HG03025 (cell line): ENCODE data around the gene WDR5.

Experiments
- ATAC-seq: cut with Tn5 transposase; IDR thresholded peaks from one replicate; pipeline ENCODE4 v1.9.1; 2021; ENCODE audit warnings: mild to moderate bottlenecking, moderate library complexity; ENCODE audit not compliant: unreplicated experiment, low FRiP score

Gene WDR5

DNA sequence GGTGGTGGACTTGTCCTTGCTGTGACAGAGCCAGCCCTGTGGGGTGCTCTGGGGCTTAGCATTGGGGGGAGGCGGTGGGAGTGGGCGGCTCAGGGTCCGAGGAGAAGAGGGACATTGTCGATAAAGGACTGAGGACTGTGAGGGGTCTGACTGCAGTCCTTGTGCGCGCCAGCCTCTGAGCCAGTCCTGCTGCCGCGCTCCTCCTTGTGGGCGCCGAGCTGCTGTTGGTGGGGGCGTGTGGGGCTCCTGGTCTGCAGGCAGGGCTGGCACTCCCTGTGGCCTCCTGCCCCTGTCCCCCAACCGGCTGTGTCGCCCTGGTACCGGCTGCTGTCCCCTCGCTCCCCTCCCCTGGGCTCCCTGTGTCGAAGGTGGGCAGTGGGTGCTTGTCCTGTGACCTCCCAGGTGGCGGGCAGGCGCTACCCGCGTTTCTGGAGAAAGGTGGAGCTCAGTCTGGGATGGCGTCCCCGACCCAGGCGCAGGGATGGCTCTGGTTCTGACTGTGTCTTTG, 21.6 kb downstream of the WDR5 start:
- ATAC-seq, result no peak

DNA sequence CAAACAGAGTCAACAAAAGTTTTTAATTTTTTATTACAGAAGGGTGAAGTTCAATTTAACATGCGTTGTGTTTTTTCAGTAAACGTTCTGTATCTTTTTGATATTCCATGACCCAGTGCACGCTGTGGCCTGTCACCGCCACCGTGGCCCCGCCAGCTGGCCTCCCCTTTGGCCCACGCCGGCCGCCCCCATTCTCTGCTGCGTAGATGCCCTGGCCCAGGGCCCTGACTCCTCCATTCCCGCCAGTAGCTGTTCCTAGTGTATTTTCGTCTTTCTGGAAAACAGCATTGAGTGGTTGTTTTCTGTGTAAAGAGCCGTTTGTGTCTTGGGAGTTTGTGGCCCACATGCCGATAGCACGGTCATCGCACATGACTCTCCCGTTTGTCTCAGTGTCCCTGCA, 22.4 kb downstream of the WDR5 start:
- no peak for ATAC-seq

DNA sequence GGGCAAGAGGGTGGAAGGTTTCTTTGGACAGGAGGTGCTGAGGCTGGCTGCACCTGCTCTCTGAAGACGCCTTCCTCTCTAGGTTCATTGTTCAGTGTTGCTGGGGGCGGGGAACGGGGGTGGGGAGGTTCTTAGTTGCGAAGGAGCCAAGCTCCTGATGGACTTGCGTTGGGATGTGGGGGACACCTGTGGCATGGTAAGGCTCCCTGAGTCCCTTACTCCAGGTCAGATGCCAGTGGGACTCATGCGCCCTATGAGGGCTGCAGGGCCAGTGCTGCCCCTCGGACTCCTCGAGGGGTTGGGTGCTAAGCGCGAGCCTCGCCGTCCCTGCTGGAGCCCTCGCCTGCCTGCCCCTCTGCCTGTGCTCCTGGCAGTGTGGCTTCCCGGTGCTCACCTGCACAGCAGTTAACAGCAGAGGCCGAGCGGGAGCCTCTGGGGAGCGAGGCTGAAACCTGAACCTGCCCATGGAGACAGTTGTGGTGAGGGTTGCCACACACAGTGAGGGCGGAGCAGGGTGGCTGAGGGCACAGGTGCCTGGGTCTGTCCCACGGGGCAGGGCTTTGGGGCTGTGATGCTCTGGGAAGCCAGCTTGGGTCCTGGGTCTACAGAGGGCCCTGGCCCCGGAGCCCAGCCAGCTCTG, 23.0 kb downstream of the WDR5 start:
- ATAC-seq, result no peak

DNA sequence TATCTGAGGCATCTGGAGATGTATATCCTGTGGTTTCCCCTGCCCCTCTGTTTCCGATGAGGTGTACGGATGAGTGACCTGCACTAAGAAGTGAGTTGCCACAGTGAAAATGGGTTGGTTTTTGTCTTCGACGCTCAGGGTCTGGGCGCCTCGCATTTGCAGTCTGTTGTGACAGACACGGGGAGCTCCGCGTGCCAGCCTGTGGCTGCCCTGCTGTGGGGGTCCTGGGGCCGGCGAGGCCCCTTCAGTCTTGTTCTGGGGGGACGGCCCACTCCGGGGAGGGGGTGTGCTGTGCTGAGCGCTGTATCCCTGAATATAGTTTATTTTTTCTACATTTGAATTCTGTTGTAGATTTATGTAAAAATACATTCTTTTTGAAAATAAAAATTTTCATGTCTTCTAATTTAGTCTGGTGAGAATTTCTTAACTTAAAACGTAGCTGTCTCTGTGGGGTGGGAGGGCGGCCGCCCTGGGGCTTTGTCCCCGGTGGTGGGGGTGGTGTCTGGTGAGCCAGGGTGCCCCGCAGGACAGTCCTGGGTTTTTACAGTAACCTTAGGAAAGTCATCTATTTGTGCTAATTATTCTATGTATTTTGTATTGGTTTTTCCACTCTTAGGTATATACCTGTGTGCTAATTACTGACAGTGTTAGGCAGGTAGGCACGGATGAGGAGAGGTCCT, 23.8 kb downstream of the WDR5 start:
- no peak for ATAC-seq

DNA sequence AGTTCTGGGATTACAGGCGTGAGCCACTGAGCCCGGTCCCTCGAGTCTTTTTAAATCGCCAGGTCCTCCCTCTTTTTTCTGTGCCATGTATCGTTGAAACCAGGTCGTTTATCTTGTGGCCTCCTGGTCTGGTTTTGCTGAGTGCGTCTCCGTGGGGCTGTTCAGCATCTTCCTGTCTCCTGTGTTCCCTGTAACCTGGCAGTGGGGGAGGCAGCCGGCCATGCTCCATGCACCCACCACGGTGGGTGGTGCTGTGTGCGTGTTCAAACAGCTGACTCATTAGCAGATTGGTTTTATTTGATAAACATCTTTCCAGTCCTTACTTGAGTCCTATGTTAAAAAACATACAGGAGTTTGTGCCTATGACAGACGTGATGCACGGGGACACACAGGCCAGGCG, 25.8 kb downstream of the WDR5 start:
- no peak for ATAC-seq

DNA sequence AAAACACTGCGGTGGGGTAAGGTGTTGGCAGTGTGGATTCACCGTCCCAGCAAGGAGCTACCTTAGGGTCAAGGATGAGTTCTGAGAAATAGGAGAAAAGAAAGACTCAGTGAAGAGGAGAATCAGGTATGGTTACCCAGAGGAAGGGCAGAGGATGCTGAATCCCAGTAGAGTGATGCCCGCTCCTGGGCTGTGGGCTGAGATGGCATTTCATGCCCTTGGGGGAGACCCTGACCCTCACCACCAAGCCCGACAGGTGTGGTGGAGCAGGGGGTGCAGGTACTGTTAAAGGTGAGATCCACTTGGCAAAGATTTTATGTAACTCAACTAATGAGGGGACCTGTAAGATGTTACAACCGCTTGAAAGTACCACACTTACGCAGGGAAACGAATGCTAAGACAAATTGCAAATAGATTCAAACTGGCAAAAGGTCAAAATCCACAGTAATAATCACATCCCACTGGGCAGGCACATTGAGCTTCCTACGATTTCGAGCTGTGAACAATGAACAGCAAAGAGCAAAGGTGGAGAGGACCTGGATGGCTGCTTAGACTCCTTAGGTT, 26.4 kb downstream of the WDR5 start:
- ATAC-seq, result no peak

DNA sequence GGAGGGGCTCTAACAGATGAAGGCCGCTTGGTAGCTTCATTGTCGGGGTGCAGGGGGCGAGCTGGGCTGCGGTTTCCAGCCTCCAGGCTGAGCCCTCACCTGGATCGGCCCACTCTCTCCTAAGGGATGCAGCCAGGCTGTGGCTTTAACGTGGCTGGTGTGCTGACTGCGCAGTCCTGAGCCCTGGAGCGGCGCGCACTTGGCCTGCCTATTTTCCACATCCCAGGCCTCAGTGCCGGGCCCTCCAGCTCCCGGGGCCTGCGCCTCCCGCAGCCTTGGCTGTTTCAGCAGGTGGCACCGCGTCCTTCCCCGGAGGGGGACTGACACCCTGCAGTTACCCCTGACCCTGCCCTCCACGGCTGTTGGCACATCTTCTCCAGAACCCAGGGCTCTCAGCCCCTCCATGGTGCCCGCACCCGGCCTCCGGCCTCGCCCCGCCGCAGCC, 27.1 kb downstream of the WDR5 start:
- no peak for ATAC-seq

DNA sequence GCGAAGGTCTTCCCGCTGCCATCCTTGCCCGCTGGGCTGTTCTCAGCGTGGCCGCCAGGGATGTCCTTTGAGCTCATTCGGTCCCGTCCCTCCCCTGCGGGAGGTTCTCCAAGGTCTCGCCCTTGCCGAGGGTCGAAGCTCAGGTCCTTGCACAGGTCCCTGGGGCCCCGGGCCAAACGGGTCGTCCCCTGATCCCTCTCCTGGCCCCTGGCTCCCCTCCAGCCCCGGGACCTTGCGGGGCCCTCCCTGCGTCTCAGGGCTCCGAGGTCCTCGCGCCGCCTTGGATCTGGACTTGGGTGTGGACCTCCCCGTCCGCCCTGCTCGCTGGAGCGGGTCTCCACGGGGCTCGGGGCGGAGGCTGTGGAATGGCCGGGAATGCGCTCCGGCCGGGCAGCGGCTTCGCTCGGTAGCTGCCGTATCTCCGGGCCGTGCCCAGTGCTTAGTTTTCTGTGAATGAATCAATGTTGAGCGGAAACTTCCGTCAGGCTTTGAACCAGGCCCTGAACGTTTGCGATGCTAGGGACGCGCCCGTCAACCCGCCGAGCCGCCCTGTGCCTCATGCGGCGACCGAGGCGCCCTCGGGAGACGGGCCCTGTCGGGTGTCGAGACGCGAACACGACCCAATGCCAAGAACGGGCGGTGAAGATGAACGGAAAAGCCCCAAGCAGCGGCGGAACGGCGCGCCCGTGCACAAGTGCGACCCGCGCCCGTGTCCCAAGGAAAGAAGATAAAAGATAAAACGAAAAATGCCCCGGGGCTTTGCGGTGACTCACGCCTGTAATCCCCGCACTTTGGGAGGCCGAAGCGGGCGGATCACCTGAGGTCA, 27.7 kb downstream of the WDR5 start:
- ATAC-seq, result no peak

DNA sequence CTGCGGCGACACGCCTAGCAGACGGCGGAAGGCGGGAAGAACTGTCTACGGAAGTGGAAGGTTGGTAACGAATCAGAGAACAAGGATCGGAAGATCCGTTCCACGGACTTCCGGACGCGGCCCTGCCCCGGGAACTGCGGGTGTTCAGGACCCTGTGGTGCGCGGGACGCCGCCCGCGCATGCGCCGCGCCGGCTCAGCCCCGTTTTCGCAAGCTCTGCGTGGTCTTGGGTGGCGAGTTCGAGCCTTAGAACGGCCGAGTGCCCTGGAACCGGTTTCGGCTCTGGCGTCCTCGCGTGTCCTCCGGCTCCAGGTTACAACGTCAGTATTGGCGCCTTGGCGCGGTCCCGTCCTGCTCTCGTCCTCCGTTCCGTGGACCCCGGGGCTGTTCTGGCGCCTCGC, 29.0 kb downstream of the WDR5 start:
- ATAC-seq, result no peak

DNA sequence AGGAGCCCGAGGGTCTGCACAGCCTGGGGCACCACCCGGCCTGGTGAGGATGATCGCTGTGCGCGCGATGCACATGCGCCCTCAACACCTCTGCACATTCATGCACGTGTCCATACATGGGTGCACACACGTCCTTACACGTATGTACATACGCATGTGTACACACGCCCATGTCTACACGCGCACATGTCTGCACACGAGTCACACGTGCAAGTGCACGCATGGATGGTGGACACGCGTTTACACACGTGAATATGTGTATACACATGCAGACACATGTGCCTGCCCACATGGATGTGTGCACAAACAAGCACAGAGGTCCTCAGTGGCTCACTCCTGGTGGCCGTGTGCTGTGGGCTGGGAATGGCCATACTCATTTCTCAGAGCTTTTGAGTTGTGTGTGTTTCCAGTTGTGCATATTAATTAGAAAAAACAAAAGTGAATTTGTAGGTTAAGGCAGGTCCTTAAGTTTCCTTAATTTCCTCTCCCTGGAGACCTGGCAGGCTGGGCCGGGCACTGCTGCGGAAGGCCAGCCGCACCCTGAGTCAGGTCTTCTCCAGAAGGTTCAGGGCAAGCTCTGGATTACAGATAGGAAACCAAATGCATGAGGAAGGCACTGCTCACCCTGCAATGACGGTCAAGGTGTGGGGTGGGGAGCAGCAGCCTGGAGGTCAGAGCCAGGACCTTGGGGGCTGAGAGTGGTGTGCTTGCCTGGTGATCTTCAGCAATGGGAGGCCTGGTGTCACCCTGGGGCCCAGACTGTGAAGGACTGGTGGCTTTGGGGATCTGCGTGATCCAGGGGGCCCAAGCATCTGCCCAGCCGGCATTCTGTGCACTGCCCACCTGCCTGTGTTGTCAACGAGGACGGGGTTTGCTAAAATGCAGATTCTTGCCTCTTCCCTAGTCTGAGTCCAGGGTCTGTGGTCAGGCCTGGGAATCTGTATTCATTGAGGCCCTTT, 29.8 kb downstream of the WDR5 start:
- no peak for ATAC-seq

DNA sequence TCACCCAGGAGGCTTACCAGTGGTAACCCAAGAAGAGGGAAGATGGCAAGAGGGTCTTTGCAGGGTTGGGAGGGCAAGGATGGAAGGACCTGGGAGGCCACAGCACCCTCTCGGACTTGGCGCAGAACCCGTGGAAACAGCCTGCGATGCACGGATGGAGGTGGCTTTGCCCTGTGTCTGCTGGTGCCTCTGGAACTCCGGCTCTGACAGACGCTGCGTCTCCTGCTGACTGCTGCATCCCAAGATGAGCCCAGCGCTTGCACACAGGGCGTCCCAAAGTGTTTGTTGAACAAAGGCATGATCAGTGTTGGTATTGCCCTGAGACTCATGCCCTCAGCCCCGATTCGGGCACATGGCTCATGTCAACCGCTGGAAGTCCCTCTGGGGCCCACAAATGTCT, 30.5 kb downstream of the WDR5 start:
- no peak for ATAC-seq

DNA sequence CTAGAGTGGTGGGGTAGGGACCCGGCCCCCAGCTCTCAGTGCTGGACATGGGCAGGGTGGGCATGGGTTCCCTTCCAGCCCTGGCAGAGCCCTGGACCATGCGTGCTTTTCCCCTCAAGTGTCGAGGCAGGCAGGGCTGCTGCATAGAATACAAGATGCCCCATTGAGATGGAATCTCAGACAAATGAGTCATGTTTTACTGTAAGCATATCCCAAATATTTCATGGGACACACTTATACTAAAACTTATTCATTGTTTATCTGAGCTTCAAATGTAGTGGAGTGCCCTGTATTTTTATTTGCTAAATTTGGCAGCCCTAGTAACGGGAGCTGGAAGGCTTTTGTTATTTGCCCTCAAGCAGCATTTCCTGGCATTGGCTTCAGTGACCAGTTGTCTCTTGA, 31.6 kb downstream of the WDR5 start:
- no peak for ATAC-seq

DNA sequence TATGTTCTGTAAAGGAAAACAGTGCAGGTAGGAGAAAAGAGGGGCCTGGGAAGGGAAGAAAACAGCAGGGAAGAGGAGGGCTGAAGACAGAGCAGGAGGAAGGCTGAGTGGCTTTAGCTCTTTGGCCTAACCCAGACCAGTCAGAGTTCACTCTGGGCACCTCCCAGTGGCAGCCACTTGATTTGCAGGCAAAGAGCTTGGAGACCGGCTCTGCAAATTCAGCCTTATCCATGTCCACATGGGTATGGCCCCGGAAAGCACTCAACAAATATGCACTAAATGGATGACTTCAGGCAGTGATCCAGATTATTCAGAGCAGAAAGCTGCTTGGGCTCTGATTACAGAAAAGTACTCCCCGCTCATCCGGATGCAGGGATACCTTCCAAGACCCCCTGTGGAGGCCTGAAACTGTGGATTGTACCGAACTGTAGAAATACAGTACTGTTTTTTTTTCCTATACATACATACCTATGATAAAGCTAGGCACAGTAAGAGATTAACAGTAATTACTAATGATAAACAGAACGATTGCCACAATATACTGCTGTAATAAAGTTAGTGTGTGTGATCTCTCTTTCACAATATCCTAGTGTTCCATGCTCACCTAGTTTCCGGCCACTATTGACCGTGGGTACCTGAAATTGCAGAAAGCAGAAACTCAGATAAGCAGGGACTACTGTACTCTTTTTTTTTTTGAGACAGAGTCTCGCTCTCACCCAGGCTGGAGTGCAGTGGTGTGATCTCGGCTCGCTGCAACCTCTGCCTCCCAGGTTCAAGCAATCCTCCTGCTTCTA, 33.1 kb downstream of the WDR5 start:
- ATAC-seq, result no peak

DNA sequence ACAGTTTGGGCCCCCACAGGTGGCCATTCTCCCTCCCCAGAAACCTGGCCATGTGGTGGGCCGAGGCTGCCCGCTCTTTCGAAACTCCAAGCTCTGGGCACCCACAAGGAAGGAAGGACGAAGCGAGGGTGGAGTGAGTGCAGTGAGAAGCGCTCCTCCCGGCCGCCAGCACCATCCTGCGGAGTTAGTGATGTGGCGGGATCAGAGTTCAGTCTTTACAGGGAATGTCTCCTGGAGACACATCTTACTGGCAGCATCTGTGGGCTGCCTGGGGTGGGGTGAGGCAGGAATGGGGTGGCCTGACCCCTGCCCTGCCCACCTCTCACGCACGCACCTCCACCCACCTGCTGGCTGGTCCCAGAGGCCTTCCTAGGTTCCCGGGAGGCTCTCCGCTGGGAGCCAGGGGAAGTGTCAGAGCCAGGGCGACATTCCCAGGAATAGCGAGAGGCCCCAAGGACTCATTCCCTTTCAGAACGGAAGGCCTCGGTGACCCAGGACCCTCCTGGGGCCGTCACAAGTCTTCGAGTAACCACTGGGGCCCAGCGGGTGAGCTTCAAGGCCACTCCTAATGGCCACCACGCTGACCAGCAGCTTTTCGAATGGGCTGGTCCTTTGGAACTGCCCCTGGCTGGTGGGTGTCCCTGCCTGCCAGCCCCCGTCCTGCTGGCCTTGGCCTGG, 34.0 kb downstream of the WDR5 start:
- ATAC-seq, result no peak

DNA sequence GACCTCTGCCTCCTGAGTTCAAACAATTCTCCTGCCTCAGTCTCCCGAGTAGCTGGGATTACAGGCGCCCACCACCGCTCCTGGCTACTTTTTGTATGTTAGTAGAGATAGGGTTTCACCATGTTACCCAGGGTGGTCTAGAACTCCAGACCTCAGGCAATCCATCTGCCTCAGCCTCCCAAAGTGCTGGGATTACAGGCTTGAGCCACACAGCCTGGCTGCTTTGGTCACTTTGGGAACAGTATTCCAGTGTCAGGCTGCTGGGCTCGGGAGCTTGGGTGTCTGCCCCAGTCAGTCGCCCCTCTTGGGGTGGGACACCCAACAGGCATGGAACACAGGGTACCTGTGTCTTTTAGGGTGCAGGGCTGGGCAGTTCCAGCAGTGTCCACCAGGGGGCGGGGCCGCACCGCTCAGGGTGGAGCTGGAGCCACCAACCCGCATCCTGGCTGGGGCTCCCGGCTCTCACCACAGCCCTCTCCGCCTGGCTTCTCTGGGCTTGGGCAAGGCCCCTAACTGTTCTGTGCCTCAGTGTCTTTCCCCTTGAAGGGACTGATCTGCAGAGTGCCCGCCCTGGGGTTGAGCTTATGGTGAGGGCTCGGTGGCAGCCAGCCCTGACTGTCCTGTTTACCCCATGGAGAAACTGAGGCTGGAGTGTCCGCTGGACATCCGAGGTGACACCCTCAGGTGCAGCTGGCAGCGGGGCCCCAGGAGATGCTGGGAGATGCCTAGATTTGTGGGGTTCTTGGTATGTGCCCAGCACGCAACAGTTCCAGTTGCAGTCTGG, 34.8 kb downstream of the WDR5 start:
- ATAC-seq, result no peak

DNA sequence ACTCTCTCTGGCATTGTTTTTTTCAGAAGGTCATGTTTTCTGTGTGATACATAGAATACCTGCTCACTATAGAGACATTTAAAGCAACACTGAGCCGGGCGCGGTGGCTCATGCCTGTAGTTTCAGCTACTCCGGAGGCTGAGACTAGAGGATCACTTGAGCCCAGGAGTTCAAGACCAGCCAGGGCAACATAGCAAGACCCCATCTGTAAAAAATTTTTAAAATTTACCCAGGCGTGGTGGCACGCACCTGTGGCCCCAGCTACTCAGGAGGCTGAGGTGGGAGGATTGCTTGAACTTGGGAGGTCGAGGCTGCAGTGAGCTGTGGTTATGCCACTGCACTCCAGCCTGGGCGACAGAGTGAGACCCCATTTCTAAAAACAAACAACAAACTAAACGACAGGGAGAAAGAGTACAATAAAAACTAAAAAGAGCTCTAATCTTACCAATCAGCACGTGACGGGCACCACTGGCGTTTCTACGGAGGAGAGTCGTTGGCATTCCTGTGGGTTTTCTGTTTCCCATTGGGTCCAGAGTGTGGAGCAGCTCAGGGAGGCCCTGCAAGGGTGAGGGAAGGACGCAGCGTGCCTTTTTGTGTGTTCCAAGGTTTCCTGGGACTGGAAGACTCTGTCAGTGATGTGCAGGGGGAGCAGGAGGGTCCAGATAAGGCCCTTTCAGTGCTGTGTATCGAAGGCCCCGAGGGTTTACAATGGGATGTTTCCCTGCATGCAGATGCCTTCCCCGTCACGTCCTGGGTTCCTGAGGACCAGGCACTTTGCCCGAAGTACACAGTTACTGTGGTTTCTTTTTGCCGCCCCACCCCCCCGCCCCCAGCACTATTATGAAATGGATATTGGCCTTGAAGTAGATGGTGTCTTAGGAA, 35.7 kb downstream of the WDR5 start:
- no peak for ATAC-seq
